GM12878 (cell line): ENCODE data around the gene CFDP1. TPM values are rescaled to one million over a fixed set of nuclear protein-coding genes. Genes with fewer than 3 reads are reported as not detected.

Experiments
- ATAC-seq: fragments of 200-7000 bp; cut with Tn5 transposase; 3 replicates; pipeline ENCODE4 v1.9.1; 2020; ENCODE audit warnings: mild to moderate bottlenecking, moderate library complexity
- BruUV-seq: library from RNA; stranded (reverse); fragments of 400-500 nt; replicated peaks from 2 replicates; lab custom pipeline; 2021; lab: Mats Ljungman, UMichigan
- CTCF ChIA-PET: fragments of 300-600 bp; sonication (Branson Sonifier 250); formaldehyde crosslinking; extraction: SDS; loops from one replicate; lab custom pipeline; 2021; ENCODE audit warnings: inconsistent platforms; lab: Yijun Ruan, JAX
- POLR2A ChIA-PET: fragments of 350-600 bp; formaldehyde crosslinking; extraction: SDS; loops from one replicate; lab custom pipeline; 2021; ENCODE audit warnings: inconsistent platforms; lab: Charles Lee
- RAD21 ChIA-PET: fragments of 300-600 bp; sonication (Branson Sonifier 250); formaldehyde crosslinking; loops from one replicate; lab custom pipeline; 2023; ENCODE audit warnings: antibody characterized with exemption; ENCODE audit not compliant: unreplicated experiment; lab: Charles Lee
- SMC1A ChIA-PET: fragments of 300-600 bp; sonication (Branson Sonifier 250); formaldehyde crosslinking; loops from one replicate; lab custom pipeline; 2023; ENCODE audit not compliant: unreplicated experiment, uncharacterized antibody; lab: Charles Lee
- DNase-seq: peaks from one replicate; pipeline ENCODE4 v3.0.0-alpha.2; 2011; ENCODE audit warnings: low read depth, low spot score
- FAIRE-seq: peaks from 3 replicates; lab custom pipeline; 2011; peaks lifted over from hg19 to GRCh38; lab: Jason Lieb, UNC
- H2AFZ ChIP-seq: 2 replicates; pipeline ENCODE4 v1.6.0; 2011; ENCODE audit warnings: low read depth, low read length, control low read depth; ENCODE audit not compliant: control insufficient read depth
- H3K27ac ChIP-seq: 2 replicates; pipeline ENCODE4 v1.5.1; 2011; ENCODE audit warnings: control low read depth; ENCODE audit not compliant: control insufficient read depth, insufficient read depth
- H3K27me3 ChIP-seq, 2 experiments: replicated peaks in 1 of 2; 2 replicates each; pipeline versions ENCODE4 v1.6.0 to v1.6.1; 2011; ENCODE audit warnings: low read length in 1 of 2; ENCODE audit not compliant: control insufficient read depth in 2 of 2, insufficient read depth in 2 of 2
- H3K36me3 ChIP-seq, 2 experiments: 2 replicates each; pipeline ENCODE4 v1.5.1; 2011; ENCODE audit warnings: low read length in 1 of 2; ENCODE audit not compliant: control insufficient read depth in 2 of 2, insufficient read depth in 2 of 2
- H3K4me1 ChIP-seq: 2 replicates; pipeline ENCODE4 v1.6.1; 2011; ENCODE audit warnings: mild to moderate bottlenecking, low read length, moderate library complexity, mixed read lengths; ENCODE audit not compliant: control insufficient read depth, insufficient read depth
- H3K4me2 ChIP-seq: 2 replicates; pipeline ENCODE4 v1.6.0; 2011; ENCODE audit warnings: control low read depth; ENCODE audit not compliant: control insufficient read depth, insufficient read depth
- H3K4me3 ChIP-seq: fragments of 200-600 bp; sonication (generic); 2 replicates; pipeline ENCODE4 v1.5.1; 2016
- H3K79me2 ChIP-seq: 2 replicates; pipeline ENCODE4 v1.6.0; 2011; ENCODE audit warnings: low read length; ENCODE audit not compliant: control insufficient read depth, insufficient read depth
- H3K9ac ChIP-seq: 2 replicates; pipeline ENCODE4 v1.8.0; 2011; ENCODE audit warnings: low read length, control low read depth, mixed read lengths; ENCODE audit not compliant: control insufficient read depth, insufficient read depth
- H3K9me3 ChIP-seq: replicated peaks from 3 replicates; pipeline ENCODE4 v1.5.1; 2011; ENCODE audit warnings: mild to moderate bottlenecking, low read length; ENCODE audit not compliant: control insufficient read depth, insufficient read depth
- H4K20me1 ChIP-seq: 2 replicates; pipeline ENCODE4 v1.6.0; 2011; ENCODE audit not compliant: control insufficient read depth, insufficient read depth
- ATF7 ChIP-seq: fragments of 450-650 bp; IDR thresholded peaks from 2 replicates; pipeline ENCODE4 v1.6.1; 2016; ENCODE audit warnings: low read depth, mild to moderate bottlenecking
- BACH1 ChIP-seq: fragments of 450-650 bp; IDR thresholded peaks from 2 replicates; pipeline ENCODE4 v1.6.1; 2017; ENCODE audit warnings: mild to moderate bottlenecking, borderline replicate concordance
- CBX5 ChIP-seq: sonication (generic); IDR thresholded peaks from 2 replicates; pipeline ENCODE4 v1.6.1; 2016; ENCODE audit warnings: low read depth, moderate library complexity, mild to moderate bottlenecking, inconsistent platforms
- CUX1 ChIP-seq: IDR thresholded peaks from 2 replicates; pipeline ENCODE4 v1.6.1; 2012; ENCODE audit warnings: improper control_type of control experiment, low read depth, low read length; ENCODE audit not compliant: insufficient replicate concordance
- E4F1 ChIP-seq: fragments of 450-650 bp; IDR thresholded peaks from 2 replicates; pipeline ENCODE4 v1.6.1; 2018; ENCODE audit warnings: borderline replicate concordance, mild to moderate bottlenecking; ENCODE audit not compliant: partially characterized antibody
- EED ChIP-seq: sonication (generic); IDR thresholded peaks from 2 replicates; pipeline ENCODE4 v1.6.1; 2016; ENCODE audit warnings: antibody characterized with exemption, low read depth
- FOXM1 ChIP-seq: IDR thresholded peaks from 2 replicates; pipeline ENCODE4 v1.6.1; 2012; ENCODE audit warnings: low read depth, mild to moderate bottlenecking, inconsistent platforms, low read length, moderate library complexity
- SP1 ChIP-seq: IDR thresholded peaks from one replicate; pipeline ENCODE4 v1.6.1; 2011; ENCODE audit warnings: low read depth, low read length
- YBX1 ChIP-seq: fragments of 450-650 bp; IDR thresholded peaks from 2 replicates; pipeline ENCODE4 v1.6.1; 2016; ENCODE audit warnings: antibody characterized with exemption
- WGBS: methylation state at CpG from one replicate; pipeline ENCODE4 v1.1.6; 2016; ENCODE audit warnings: low lambda C conversion rate; ENCODE audit not compliant: insufficient replicate concordance, insufficient coverage; ENCODE audit errors: missing lambda C conversion rate; 5-methylcytosine and 5-hydroxymethylcytosine counted together
- in situ Hi-C: fragments of 300-500 bp; cut with MboI; formaldehyde crosslinking; loops from 9 replicates; pipeline ENCODE4 v1.14.3; 2018; ENCODE audit warnings: mixed read lengths
- intact Hi-C: fragments of 100-400 bp; cut with micrococcal nuclease; formaldehyde crosslinking; loops from one replicate; pipeline ENCODE4 v1.14.2; 2022; ENCODE audit not compliant: unreplicated experiment
- polyA plus RNA-seq, 11 experiments: library from polyadenylated mRNA; depleted of rRNA in 4 of 11; unstranded in 6 of 11; stranded (reverse) in 5 of 11; fragments of >200 nt; fragmentation: Nextera tagmentation in 4 of 11; fragmentation: Illumina TruSeq in 1 of 11; extraction: Ambion mirVana in 4 of 11; extraction: Trizol in 1 of 11; gene quantifications; 1 replicate in 1 of 11; 2 replicates in 10 of 11; pipeline versions ENCODE4 v1.2.1 to v1.2.3, GENCODE V29; 2011 to 2016; ENCODE audit warnings: inconsistent platforms in 2 of 11, missing spikeins in 2 of 11, low read depth in 1 of 11
- total RNA-seq, 4 experiments: library from RNA; depleted of rRNA in 3 of 4; stranded (reverse); fragments of >200 nt in 3 of 4; fragmentation: Illumina TruSeq in 1 of 4; extraction: Trizol in 1 of 4; gene quantifications; 2 replicates each; pipeline versions ENCODE4 v1.2.1 to v1.2.3, GENCODE V29; 2013 to 2021
- TF ChIP-seq, protein P1 (sequence below): IDR thresholded peaks from 2 replicates; pipeline ENCODE4 v1.6.1; 2011; ENCODE audit warnings: borderline replicate concordance, low read depth, mild to moderate bottlenecking, moderate library complexity, low read length; ENCODE audit not compliant: insufficient read depth, poor library complexity, severe bottlenecking
- TF ChIP-seq, protein P2 (sequence below): IDR thresholded peaks from 2 replicates; pipeline ENCODE4 v1.6.1; 2011; ENCODE audit warnings: low read depth, mild to moderate bottlenecking, low read length, moderate library complexity, borderline replicate concordance; ENCODE audit errors: extremely low read depth

CFDP1 gene
- total and polyA plus RNA-seq, 10 of the 15 experiments (the other 5 are each of a cell fraction or from before 2014, with no cell fraction given) = 22.3 to 64.8 (median 36.7) TPM

GRCh38 chr16:75458029-75458428 lies 24.7 kb upstream of the CFDP1 start:
- peaks cover 61% of the 10 kb centered on the region for H3K79me2 ChIP-seq
- H3K36me3 ChIP-seq = peaks cover 0 to 2% of the 10 kb centered on the region in 2 experiments; a peak in 2 of 4 replicates
- TF ChIP-seq ATF7 (no peak), E4F1 (no peak), SP1 (no peak), FOXM1 (no peak), YBX1 (no peak), CBX5 (no peak), EED (no peak), BACH1 (no peak), CUX1 (no peak)
- TF ChIP-seq, protein P1, sequence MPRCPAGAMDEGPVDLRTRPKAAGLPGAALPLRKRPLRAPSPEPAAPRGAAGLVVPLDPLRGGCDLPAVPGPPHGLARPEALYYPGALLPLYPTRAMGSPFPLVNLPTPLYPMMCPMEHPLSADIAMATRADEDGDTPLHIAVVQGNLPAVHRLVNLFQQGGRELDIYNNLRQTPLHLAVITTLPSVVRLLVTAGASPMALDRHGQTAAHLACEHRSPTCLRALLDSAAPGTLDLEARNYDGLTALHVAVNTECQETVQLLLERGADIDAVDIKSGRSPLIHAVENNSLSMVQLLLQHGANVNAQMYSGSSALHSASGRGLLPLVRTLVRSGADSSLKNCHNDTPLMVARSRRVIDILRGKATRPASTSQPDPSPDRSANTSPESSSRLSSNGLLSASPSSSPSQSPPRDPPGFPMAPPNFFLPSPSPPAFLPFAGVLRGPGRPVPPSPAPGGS = no peak
- TF ChIP-seq, protein P2, sequence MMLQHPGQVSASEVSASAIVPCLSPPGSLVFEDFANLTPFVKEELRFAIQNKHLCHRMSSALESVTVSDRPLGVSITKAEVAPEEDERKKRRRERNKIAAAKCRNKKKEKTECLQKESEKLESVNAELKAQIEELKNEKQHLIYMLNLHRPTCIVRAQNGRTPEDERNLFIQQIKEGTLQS = no peak
- WGBS = 94% methylated on average over 4 of the region's 4 CpGs
- no peak overlapping the region for H3K4me3 ChIP-seq
- intact Hi-C loops (no loop called here), in situ Hi-C loops (loop anchor here (5.0 to 25.0 kb wide), 2 partner anchors 49 to 1729 kb away; partner anchors contain the start of genes MON1B and SYCE1L)
- ATAC-seq = no peak
- ChIA-PET POLR2A (interaction anchor here (0.5 to 1.0 kb wide), 2 partner anchors 9 to 66 kb away, joined by 3 to 4 read pairs; no protein-coding TSS in a partner anchor), RAD21 (interaction anchor here (0.8 kb wide), 1 partner anchor 12 kb away, joined by 3 read pairs; no protein-coding TSS in a partner anchor), SMC1A (interaction anchor here (0.5 to 1.2 kb wide), 3 partner anchors 13 to 1087 kb away, joined by 3 to 5 read pairs (median 4); no protein-coding TSS in a partner anchor), CTCF (interaction anchor here (2.3 to 2.4 kb wide), 2 partner anchors 14 to 259 kb away, joined by 6 to 7 read pairs; no protein-coding TSS in a partner anchor)
- H3K4me2 ChIP-seq = no peak overlapping the region
- DNase-seq = no peak
- H3K27ac ChIP-seq = no peak overlapping the region
- BruUV-seq = no TSS peak
- peaks cover 6% of the 10 kb centered on the region for H3K4me1 ChIP-seq
- H4K20me1 ChIP-seq = no peaks in the 10 kb centered on the region
- H3K9ac ChIP-seq = no peak overlapping the region
- no peak for FAIRE-seq
- H2AFZ ChIP-seq = no peak overlapping the region
- no peaks in the 10 kb centered on the region for H3K27me3 ChIP-seq
- no peaks in the 10 kb centered on the region for H3K9me3 ChIP-seq
